Measurements from ENCODE around the gene TOP1.

The TOP1 gene

GRCh38 chr20:41031243-41031619 lies 2.6 kb downstream of the TOP1 start:
- H4K20me1 ChIP-seq (ENCODE audit: insufficient read depth, low read length): peaks cover 53% of the 10 kb centered on the region
- DNase-seq (no peak), ATAC-seq (ENCODE audit: insufficient read depth, low read depth) (no peak)
- TF ChIP-seq EZH2 (IDR thresholded peaks at IDR 0.05; ENCODE audit: borderline replicate concordance, low read depth, low read length, severe bottlenecking): no peak
- TF ChIP-seq, protein P1, sequence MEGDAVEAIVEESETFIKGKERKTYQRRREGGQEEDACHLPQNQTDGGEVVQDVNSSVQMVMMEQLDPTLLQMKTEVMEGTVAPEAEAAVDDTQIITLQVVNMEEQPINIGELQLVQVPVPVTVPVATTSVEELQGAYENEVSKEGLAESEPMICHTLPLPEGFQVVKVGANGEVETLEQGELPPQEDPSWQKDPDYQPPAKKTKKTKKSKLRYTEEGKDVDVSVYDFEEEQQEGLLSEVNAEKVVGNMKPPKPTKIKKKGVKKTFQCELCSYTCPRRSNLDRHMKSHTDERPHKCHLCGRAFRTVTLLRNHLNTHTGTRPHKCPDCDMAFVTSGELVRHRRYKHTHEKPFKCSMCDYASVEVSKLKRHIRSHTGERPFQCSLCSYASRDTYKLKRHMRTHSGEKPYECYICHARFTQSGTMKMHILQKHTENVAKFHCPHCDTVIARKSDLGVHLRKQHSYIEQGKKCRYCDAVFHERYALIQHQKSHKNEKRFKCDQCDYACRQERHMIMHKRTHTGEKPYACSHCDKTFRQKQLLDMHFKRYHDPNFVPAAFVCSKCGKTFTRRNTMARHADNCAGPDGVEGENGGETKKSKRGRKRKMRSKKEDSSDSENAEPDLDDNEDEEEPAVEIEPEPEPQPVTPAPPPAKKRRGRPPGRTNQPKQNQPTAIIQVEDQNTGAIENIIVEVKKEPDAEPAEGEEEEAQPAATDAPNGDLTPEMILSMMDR (IDR thresholded peaks at IDR 0.05; ENCODE audit: borderline replicate concordance, extremely low read depth, low read length, poor library complexity, severe bottlenecking): no peak
- no peak overlapping the region for H2AFZ ChIP-seq (ENCODE audit: low read depth, low read length)
- peaks cover 84% of the 10 kb centered on the region for H3K79me2 ChIP-seq (ENCODE audit: insufficient read depth, low read length)
- H3K4me2 ChIP-seq (ENCODE audit: insufficient read depth, low read length): peak overlapping the region; percentile 79
- H3K27ac ChIP-seq (ENCODE audit: low read length): peak overlapping the region; percentile 7; the same call in 1 of the 2 replicates
- peak overlapping the region; percentile 89 for H3K9ac ChIP-seq (ENCODE audit: low read depth, low read length)
- peaks cover 51% of the 10 kb centered on the region for H3K36me3 ChIP-seq (ENCODE audit: insufficient read depth, low read length)
- H3K4me1 ChIP-seq (ENCODE audit: insufficient read depth, low read length): peaks cover 68% of the 10 kb centered on the region
- peak overlapping the region; percentile 71 to 85; a peak in 3 of 4 replicates for H3K4me3 ChIP-seq (ENCODE audit: low read depth in 1 of 2, low read length in 2 of 2)
- no peaks in the 10 kb centered on the region for H3K27me3 ChIP-seq (ENCODE audit: insufficient read depth, low read length, poor library complexity)
- no peaks in the 10 kb centered on the region for H3K9me3 ChIP-seq (ENCODE audit: insufficient read depth, low read length, severe bottlenecking)

- 0 out of 2 replicates have a peak overlapping the region, but pooled peaks have one; percentile 89 for H3K9ac ChIP-seq (ENCODE audit: low read depth, low read length)
- H3K9me3 ChIP-seq (ENCODE audit: insufficient read depth, low read length, severe bottlenecking): no peaks in the 10 kb centered on the region
- H3K79me2 ChIP-seq (ENCODE audit: insufficient read depth, low read length): peaks cover 94% of the 10 kb centered on the region
- H3K4me2 ChIP-seq (ENCODE audit: insufficient read depth, low read length): peak overlapping the region; percentile 79
- peaks cover 55% of the 10 kb centered on the region for H3K36me3 ChIP-seq (ENCODE audit: insufficient read depth, low read length)
- TF ChIP-seq, protein P1 (IDR thresholded peaks at IDR 0.05; ENCODE audit: borderline replicate concordance, extremely low read depth, low read length, poor library complexity, severe bottlenecking): no peak
- TF ChIP-seq EZH2 (IDR thresholded peaks at IDR 0.05; ENCODE audit: borderline replicate concordance, low read depth, low read length, severe bottlenecking): no peak
- peaks cover 68% of the 10 kb centered on the region for H3K4me1 ChIP-seq (ENCODE audit: insufficient read depth, low read length)
- DNase-seq (no peak), ATAC-seq (ENCODE audit: insufficient read depth, low read depth) (no peak)
- no peak overlapping the region for H2AFZ ChIP-seq (ENCODE audit: low read depth, low read length)
- peak overlapping the region; percentile 7 to 85; a peak in 1 of 4 replicates for H3K4me3 ChIP-seq (ENCODE audit: low read depth in 1 of 2, low read length in 2 of 2)
- no peaks in the 10 kb centered on the region for H3K27me3 ChIP-seq (ENCODE audit: insufficient read depth, low read length, poor library complexity)
- H3K27ac ChIP-seq (ENCODE audit: low read length): no peak overlapping the region
- peaks cover 57% of the 10 kb centered on the region for H4K20me1 ChIP-seq (ENCODE audit: insufficient read depth, low read length)
Measured at GRCh38 chr20:41032271-41032670, 3.6 kb downstream of the TOP1 start.

DNA sequence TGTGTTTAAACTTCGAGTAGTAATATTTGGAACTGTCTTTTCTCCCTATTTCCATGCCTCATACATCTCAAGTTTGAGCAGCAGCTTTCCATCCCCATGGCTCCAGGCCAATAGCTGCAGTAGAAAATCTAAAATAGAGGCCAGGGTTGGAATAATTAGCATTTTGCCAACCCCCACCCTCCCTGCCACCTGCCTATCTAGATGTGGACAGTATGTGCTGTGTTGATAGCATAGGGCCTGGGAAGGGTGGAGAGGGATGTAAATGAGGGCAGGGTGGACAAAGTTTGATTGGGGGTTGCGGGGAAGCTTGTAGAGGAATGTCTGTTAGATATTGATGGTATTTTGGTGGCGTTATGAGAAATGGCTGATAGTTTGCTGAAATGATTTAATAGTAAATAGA lies 5.6 kb downstream of the TOP1 start:
- Histone ChIP-seq H3K27me3 (ENCODE audit: insufficient read depth, low read length, poor library complexity) (no peaks in the 10 kb centered on the region), H3K4me3 (ENCODE audit: low read depth in 1 of 2, low read length in 2 of 2) (no peak overlapping the region; a peak in 1 of 4 replicates), H3K4me2 (ENCODE audit: insufficient read depth, low read length) (peak overlapping the region; percentile 79; the same call in 1 of the 2 replicates), H3K79me2 (ENCODE audit: insufficient read depth, low read length) (peaks cover 100% of the 10 kb centered on the region), H3K36me3 (ENCODE audit: insufficient read depth, low read length) (peaks cover 50% of the 10 kb centered on the region), H3K27ac (ENCODE audit: low read length) (no peak overlapping the region), H3K9me3 (ENCODE audit: insufficient read depth, low read length, severe bottlenecking) (no peaks in the 10 kb centered on the region), H3K9ac (ENCODE audit: low read depth, low read length) (no peak overlapping the region), H3K4me1 (ENCODE audit: insufficient read depth, low read length) (peaks cover 66% of the 10 kb centered on the region), H4K20me1 (ENCODE audit: insufficient read depth, low read length) (peaks cover 75% of the 10 kb centered on the region), H2AFZ (ENCODE audit: low read depth, low read length) (no peak overlapping the region)
- TF ChIP-seq, protein P1 (IDR thresholded peaks at IDR 0.05; ENCODE audit: borderline replicate concordance, extremely low read depth, low read length, poor library complexity, severe bottlenecking): no peak
- no peak for TF ChIP-seq EZH2 (IDR thresholded peaks at IDR 0.05; ENCODE audit: borderline replicate concordance, low read depth, low read length, severe bottlenecking)
- DNase-seq: no peak
- ATAC-seq (ENCODE audit: insufficient read depth, low read depth): no peak
